Mucosa of descending colon (tissue), 3 donors: Measurements from ENCODE around the gene KRTAP10-2. TPM values are rescaled to one million over a fixed set of nuclear protein-coding genes. Genes with fewer than 3 reads are reported as not detected.

Experiments
- ATAC-seq: fragments of 200-7000 bp; cut with Tn5 transposase; one replicate; pipeline ENCODE4 v1.9.1; 2020; ENCODE audit warnings: mild to moderate bottlenecking, moderate library complexity
- DNase-seq, 3 donors: peaks; one replicate each; pipeline ENCODE4 v3.0.0-alpha.2; 2020
- H3K36me3 ChIP-seq: fragments of 200-600 bp; one replicate; pipeline ENCODE4 v1.8.0; 2021; ENCODE audit warnings: low read depth, mild to moderate bottlenecking
- H3K4me1 ChIP-seq: fragments of 200-600 bp; one replicate; pipeline ENCODE4 v1.8.0; 2021; ENCODE audit warnings: low read depth, mild to moderate bottlenecking
- H3K4me3 ChIP-seq: fragments of 200-600 bp; one replicate; pipeline ENCODE4 v1.8.0; 2021; ENCODE audit warnings: mild to moderate bottlenecking
- H3K9me3 ChIP-seq: fragments of 200-600 bp; one replicate; pipeline ENCODE4 v1.8.0; 2021; ENCODE audit warnings: mild to moderate bottlenecking
- CTCF ChIP-seq: fragments of 200-600 bp; IDR thresholded peaks from one replicate; pipeline ENCODE4 v1.8.0; 2022; ENCODE audit warnings: antibody characterized with exemption, mild to moderate bottlenecking
- intact Hi-C, 2 donors: fragments of 100-400 bp; cut with DNase I in 1 of 2; cut with micrococcal nuclease in 1 of 2; formaldehyde crosslinking; loops; one replicate each; pipeline versions ENCODE4 v1.11.0 to v1.11.1; 2022; cut with DNase I, micrococcal nuclease
- total RNA-seq, 3 donors: library from RNA; stranded (reverse); fragmentation: NEBNext Ultra II Directional in 2 of 3; extraction: Animal tissue kit (Norgen Biotek cat#: 25700) in 2 of 3; gene quantifications; one replicate each; pipeline versions ENCODE4 v1.2.1 to v1.2.4, GENCODE V29; 2021 to 2023
- donor health status: DM: no; HTN: no; CAD: no; lungs with moderate emphysema.
- donor health status: DM: no; HTN: no; CAD: no.
- donor health status: DM: no; HTN: yes; CAD: no.

The KRTAP10-2 gene
- total RNA-seq, 3 donors from 2014 or later = not detected

DNA sequence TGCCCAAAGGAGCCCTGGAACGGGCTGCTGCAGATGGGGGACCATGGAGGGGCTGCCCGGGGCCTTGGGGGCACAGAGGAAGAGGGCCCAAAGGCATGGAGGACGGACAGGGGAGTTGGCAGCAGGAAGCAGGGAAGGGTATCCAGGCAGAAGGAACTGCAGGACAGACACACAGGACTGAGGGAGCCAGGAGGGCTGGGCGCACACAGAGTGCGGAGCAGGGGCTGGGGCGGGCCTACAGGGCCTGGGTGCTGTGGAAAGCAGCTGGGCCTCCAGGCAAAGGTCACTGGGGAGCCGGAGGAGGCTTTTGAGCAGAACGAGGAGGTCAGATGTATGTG, 39.4 kb downstream of the KRTAP10-2 start:
- intact Hi-C loops = no loop called here
- Histone ChIP-seq H3K4me1 (peaks cover 3% of the 10 kb centered on the region), H3K4me3 (no peak overlapping the region), H3K36me3 (no peaks in the 10 kb centered on the region), H3K9me3 (no peaks in the 10 kb centered on the region)
- TF ChIP-seq CTCF = no peak
- ATAC-seq = no peak
- DNase-seq = peak in 1 of 3 donors; percentile 10

DNA sequence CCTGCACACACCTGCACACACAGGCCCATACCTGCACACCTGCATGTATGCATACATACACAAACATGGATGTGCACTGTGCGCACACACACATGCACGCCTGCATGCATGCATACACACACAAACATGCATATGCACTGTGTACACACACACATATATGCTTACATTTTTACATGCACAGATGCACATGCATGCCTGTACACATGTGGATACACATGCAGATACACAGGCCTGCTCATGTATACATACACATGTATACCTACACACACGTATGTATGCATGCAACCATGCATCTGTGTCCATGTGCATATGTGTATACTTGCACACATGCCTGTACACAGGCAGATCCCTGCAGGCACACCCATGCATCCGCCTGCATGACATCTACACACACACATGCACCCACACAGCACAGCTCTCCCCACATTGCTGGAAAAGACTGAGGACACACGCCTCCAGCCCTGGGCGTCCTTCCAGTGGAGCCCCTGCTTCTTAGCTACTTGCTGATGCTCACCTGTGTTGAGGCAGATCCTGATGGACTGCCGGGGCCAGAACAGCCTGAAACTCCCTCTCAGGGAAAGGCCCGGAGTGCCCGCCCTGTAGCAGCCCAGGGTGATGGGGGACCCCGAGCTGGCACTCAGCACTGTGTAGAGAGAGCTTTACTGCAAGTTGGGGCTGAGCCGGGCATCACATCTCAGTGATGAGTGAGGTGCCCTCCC, 39.9 kb downstream of the KRTAP10-2 start:
- Histone ChIP-seq H3K4me1 (peaks cover 3% of the 10 kb centered on the region), H3K4me3 (no peak overlapping the region), H3K36me3 (no peaks in the 10 kb centered on the region), H3K9me3 (no peaks in the 10 kb centered on the region)
- TF ChIP-seq CTCF = no peak
- DNase-seq (peak in 1 of 3 donors; percentile 16), ATAC-seq (no peak)
- intact Hi-C loops = no loop called here

DNA sequence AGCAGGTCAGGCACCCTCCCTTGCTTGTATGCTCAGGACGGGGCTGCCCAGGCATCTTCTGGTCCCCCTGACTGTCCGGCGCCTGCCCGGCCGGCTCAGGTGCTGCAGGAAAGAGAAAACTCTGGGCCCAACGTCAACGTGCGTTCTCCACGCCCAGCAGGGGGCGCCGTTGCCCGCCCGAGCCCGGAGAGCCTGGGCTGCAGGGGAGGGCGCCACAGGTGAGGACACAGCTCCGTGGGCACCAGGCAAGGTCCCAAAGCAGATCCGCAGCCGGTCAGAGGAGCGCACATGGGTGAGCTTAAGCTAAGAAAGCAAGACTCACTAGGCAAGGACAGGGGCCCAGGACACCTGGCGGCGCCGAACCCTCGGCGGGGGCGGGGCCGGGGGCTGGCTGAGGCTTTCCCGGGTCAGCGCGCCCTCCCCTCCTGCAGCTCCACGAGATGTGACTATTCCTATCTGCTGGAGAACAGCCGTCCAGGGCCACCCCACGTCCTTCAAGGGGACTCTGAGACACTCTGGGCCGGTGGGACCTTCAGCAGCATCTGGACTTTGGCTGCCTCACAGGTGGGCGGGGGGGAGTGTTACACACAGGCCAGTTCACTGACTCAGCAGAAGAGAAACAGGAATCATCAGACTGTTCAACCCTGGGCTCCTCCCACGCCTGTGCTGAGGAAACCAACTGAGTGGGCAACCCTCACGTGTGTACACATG, 40.6 kb downstream of the KRTAP10-2 start:
- intact Hi-C loops = no loop called here
- DNase-seq = peak; percentile 69 to 82 (median 72)
- no peaks in the 10 kb centered on the region for H3K9me3 ChIP-seq
- H3K36me3 ChIP-seq = no peaks in the 10 kb centered on the region
- peak; percentile 57 for TF ChIP-seq CTCF
- H3K4me3 ChIP-seq = no peak overlapping the region
- peak; percentile 85 for ATAC-seq
- H3K4me1 ChIP-seq = peaks cover 3% of the 10 kb centered on the region

- Histone ChIP-seq H3K36me3 (no peaks in the 10 kb centered on the region), H3K4me3 (no peak overlapping the region), H3K4me1 (peaks cover 3% of the 10 kb centered on the region), H3K9me3 (no peaks in the 10 kb centered on the region)
- TF ChIP-seq CTCF = no peak
- DNase-seq (no peak), ATAC-seq (no peak)
- intact Hi-C loops = no loop called here
These were observed 41.2 kb downstream of the KRTAP10-2 start for GRCh38 chr21:44510109-44510507.

- H3K4me1 ChIP-seq = peaks cover 3% of the 10 kb centered on the region
- H3K4me3 ChIP-seq = no peak overlapping the region
- peak; percentile 29 for TF ChIP-seq CTCF
- peak; percentile 85 for ATAC-seq
- H3K9me3 ChIP-seq = no peaks in the 10 kb centered on the region
- peak in 2 of 3 donors; percentile 75 to 79 for DNase-seq
- H3K36me3 ChIP-seq = no peaks in the 10 kb centered on the region
- intact Hi-C loops = no loop called here
These were observed 41.8 kb downstream of the KRTAP10-2 start for GRCh38 chr21:44509539-44509938.
